GM23338 (cell line): ENCODE results near the gene CMSS1. TPM values are rescaled to one million over a fixed set of nuclear protein-coding genes. Genes with fewer than 3 reads are reported as not detected.

Source experiments
- ATAC-seq: fragments of 200-7000 bp; cut with Tn5 transposase; 3 replicates; pipeline ENCODE4 v1.9.1; 2020
- DNase-seq: peaks from one replicate; pipeline ENCODE4 v3.0.0-alpha.2; 2015; ENCODE audit warnings: low spot score
- H2AFZ ChIP-seq: fragments of 200-600 bp; sonication (generic); 2 replicates; pipeline ENCODE4 v1.8.0; 2016; ENCODE audit warnings: antibody characterized with exemption, mild to moderate bottlenecking, moderate library complexity
- H3F3A ChIP-seq: fragments of 200-600 bp; sonication (generic); replicated peaks from 2 replicates; pipeline ENCODE4 v1.8.0; 2017; ENCODE audit warnings: antibody characterized with exemption, mixed run types, low read depth
- H3K27ac ChIP-seq: fragments of 200-600 bp; sonication (generic); 2 replicates; pipeline ENCODE4 v1.6.1; 2016; ENCODE audit warnings: low read depth
- H3K27me3 ChIP-seq: fragments of 200-600 bp; sonication (generic); 2 replicates; pipeline ENCODE4 v1.8.0; 2016; ENCODE audit warnings: mild to moderate bottlenecking, mixed run types, moderate library complexity; ENCODE audit not compliant: insufficient read depth
- H3K36me3 ChIP-seq: fragments of 200-600 bp; sonication (generic); 2 replicates; pipeline ENCODE4 v1.8.0; 2016; ENCODE audit warnings: mild to moderate bottlenecking; ENCODE audit not compliant: insufficient read depth
- H3K4me1 ChIP-seq: fragments of 200-600 bp; sonication (generic); 2 replicates; pipeline ENCODE4 v1.8.0; 2016; ENCODE audit warnings: mild to moderate bottlenecking, moderate library complexity; ENCODE audit not compliant: insufficient read depth
- H3K4me2 ChIP-seq: fragments of 200-600 bp; sonication (generic); 2 replicates; pipeline ENCODE4 v1.7.1; 2017; ENCODE audit warnings: mixed run types
- H3K4me3 ChIP-seq: fragments of 200-600 bp; sonication (generic); 2 replicates; pipeline ENCODE4 v1.6.1; 2016; ENCODE audit warnings: mixed run types
- H3K79me2 ChIP-seq: fragments of 200-600 bp; sonication (generic); replicated peaks from 2 replicates; pipeline ENCODE4 v1.8.0; 2017; ENCODE audit warnings: mild to moderate bottlenecking; ENCODE audit not compliant: insufficient read depth
- H3K9me2 ChIP-seq: fragments of 200-600 bp; sonication (generic); 2 replicates; pipeline ENCODE4 v1.8.0; 2017; ENCODE audit not compliant: insufficient read depth
- H4K20me1 ChIP-seq: fragments of 200-600 bp; sonication (generic); replicated peaks from 2 replicates; pipeline ENCODE4 v1.8.0; 2017; ENCODE audit warnings: mild to moderate bottlenecking; ENCODE audit not compliant: insufficient read depth
- H3K27ac Mint-ChIP-seq: 2 replicates; pipeline ENCODE4 v1.8.0; 2020; ENCODE audit warnings: inconsistent platforms, mild to moderate bottlenecking, moderate library complexity, mixed read lengths
- H3K27me3 Mint-ChIP-seq: 3 replicates; pipeline ENCODE4 v1.8.0; 2022; ENCODE audit warnings: low read depth, mild to moderate bottlenecking, moderate library complexity, mixed read lengths, inconsistent platforms; ENCODE audit not compliant: insufficient read depth, poor library complexity
- H3K36me3 Mint-ChIP-seq: 3 replicates; pipeline ENCODE4 v1.8.0; 2021; ENCODE audit warnings: low read depth, mild to moderate bottlenecking, inconsistent platforms, moderate library complexity, mixed read lengths
- H3K4me1 Mint-ChIP-seq: 3 replicates; pipeline ENCODE4 v1.8.0; 2020; ENCODE audit warnings: mild to moderate bottlenecking, inconsistent platforms, mixed read lengths
- H3K4me3 Mint-ChIP-seq: 3 replicates; pipeline ENCODE4 v1.8.0; 2021; ENCODE audit warnings: moderate library complexity, mild to moderate bottlenecking, inconsistent platforms, mixed read lengths
- H3K9me3 Mint-ChIP-seq: 3 replicates; pipeline ENCODE4 v1.8.0; 2020; ENCODE audit warnings: moderate library complexity, mild to moderate bottlenecking, inconsistent platforms, mixed read lengths
- CREB1 ChIP-seq: fragments of 250-450 bp; sonication (Bioruptor Pico); IDR thresholded peaks from 2 replicates; pipeline ENCODE4 v1.5.0; 2020; ENCODE audit warnings: low read depth, mild to moderate bottlenecking, moderate library complexity
- CTCF ChIP-seq, 2 experiments: fragments of 200-600 bp in 1 of 2; sonication (generic) in 1 of 2; conservative IDR thresholded peaks; 2 replicates each; pipeline versions ENCODE4 v1.5.1 to v1.6.1; 2016 to 2017; ENCODE audit warnings: antibody characterized with exemption in 2 of 2, low read depth in 2 of 2, mild to moderate bottlenecking in 2 of 2, moderate library complexity in 1 of 2
- ETS1 ChIP-seq: IDR thresholded peaks from 2 replicates; pipeline ENCODE4 v1.6.1; 2016; ENCODE audit warnings: antibody characterized with exemption
- EZH2 ChIP-seq: fragments of 200-600 bp; sonication (generic); IDR thresholded peaks from one replicate; pipeline ENCODE4 v1.8.0; 2017; ENCODE audit warnings: antibody characterized with exemption, mild to moderate bottlenecking, low read depth; ENCODE audit not compliant: unreplicated experiment
- EZH2phosphoT487 ChIP-seq: fragments of 200-600 bp; sonication (generic); IDR thresholded peaks from one replicate; pipeline ENCODE4 v1.8.1; 2018; ENCODE audit warnings: antibody characterized with exemption; ENCODE audit not compliant: unreplicated experiment
- JUNB ChIP-seq: IDR thresholded peaks from one replicate; pipeline ENCODE4 v1.6.1; 2016; ENCODE audit warnings: antibody characterized with exemption; ENCODE audit not compliant: unreplicated experiment
- NANOG ChIP-seq: IDR thresholded peaks from 2 replicates; pipeline ENCODE4 v1.6.1; 2016; ENCODE audit warnings: antibody characterized with exemption, borderline replicate concordance
- POLR2AphosphoS5 ChIP-seq: IDR thresholded peaks from 2 replicates; pipeline ENCODE4 v1.6.1; 2016; ENCODE audit warnings: antibody characterized with exemption, low read depth
- REST ChIP-seq: IDR thresholded peaks from one replicate; pipeline ENCODE4 v1.6.1; 2018; ENCODE audit warnings: antibody characterized with exemption; ENCODE audit not compliant: unreplicated experiment
- STAT1 ChIP-seq: IDR thresholded peaks from one replicate; pipeline ENCODE4 v1.6.1; 2016; ENCODE audit warnings: antibody characterized with exemption; ENCODE audit not compliant: unreplicated experiment
- ZNF114 ChIP-seq: fragments of 250-450 bp; sonication (Bioruptor Pico); IDR thresholded peaks from 2 replicates; pipeline ENCODE4 v1.5.0; 2020; ENCODE audit warnings: mild to moderate bottlenecking, moderate library complexity
- ZNF331 ChIP-seq: fragments of 250-450 bp; sonication (Bioruptor Pico); IDR thresholded peaks from 2 replicates; pipeline ENCODE4 v1.5.0; 2020; ENCODE audit warnings: low read depth, mild to moderate bottlenecking, moderate library complexity
- ZNF462 ChIP-seq: fragments of 250-450 bp; sonication (Bioruptor Pico); IDR thresholded peaks from 2 replicates; pipeline ENCODE4 v1.5.0; 2020; ENCODE audit warnings: mild to moderate bottlenecking, moderate library complexity
- polyA plus RNA-seq: library from polyadenylated mRNA; unstranded; fragments of >200 nt; fragmentation: Nextera tagmentation; extraction: Ambion mirVana; gene quantifications from 2 replicates; pipeline ENCODE4 v1.2.1, GENCODE V29; 2016
- total RNA-seq: library from RNA; depleted of rRNA; stranded (reverse); fragments of >200 nt; shearing (Covaris generic); gene quantifications from 2 replicates; pipeline ENCODE4 v1.2.3, GENCODE V29; 2014

Gene CMSS1
- total and polyA plus RNA-seq, 2 experiments from 2014 or later, result 39.4 to 187 TPM

- Histone ChIP-seq H3K4me3 (no peak overlapping the region), H4K20me1 (no peaks in the 10 kb centered on the region), H3K4me1 (no peaks in the 10 kb centered on the region), H3K79me2 (no peaks in the 10 kb centered on the region), H2AFZ (no peak overlapping the region), H3K36me3 (0 out of 2 replicates have a peak, but pooled peaks cover 6% of the 10 kb centered on the region), H3K4me2 (no peak overlapping the region), H3K9me2 (peaks cover 4% of the 10 kb centered on the region; the same call in 1 of the 2 replicates), H3K27me3 (no peaks in the 10 kb centered on the region), H3K27ac (no peak overlapping the region), H3F3A (no peaks in the 10 kb centered on the region)
- ATAC-seq (no peak), DNase-seq (no peak)
- no peaks in the 10 kb centered on the region for H3K4me1 Mint-ChIP-seq
- H3K9me3 Mint-ChIP-seq, result peaks cover 13% of the 10 kb centered on the region
- peaks cover 13% of the 10 kb centered on the region; the same call in 2 of the 3 replicates for H3K36me3 Mint-ChIP-seq
- TF ChIP-seq EZH2, result no peak
- no peak for TF ChIP-seq POLR2AphosphoS5
- no peak for TF ChIP-seq ZNF114 (CRISPR knock-in tag)
- TF ChIP-seq CTCF (conservative IDR thresholded peaks at IDR 0.05; ENCODE audit: low read depth in 2 of 2), result no peak
- TF ChIP-seq ETS1, result no peak
- TF ChIP-seq JUNB, result no peak
- no peak for TF ChIP-seq NANOG
- no peak for TF ChIP-seq CREB1 (CRISPR knock-in tag)
- TF ChIP-seq STAT1, result no peak
- TF ChIP-seq EZH2phosphoT487, result no peak
- no peak for TF ChIP-seq ZNF331 (CRISPR knock-in tag)
- TF ChIP-seq ZNF462 (CRISPR knock-in tag), result no peak
- no peak for TF ChIP-seq REST
- H3K27ac Mint-ChIP-seq, result no peak overlapping the region
- no peak overlapping the region for H3K4me3 Mint-ChIP-seq
- no peaks in the 10 kb centered on the region for H3K27me3 Mint-ChIP-seq
These were observed 323.3 kb downstream of the CMSS1 start for GRCh38 chr3:100140976-100141375.
